Right lobe of liver (tissue), 6 donors: Measurements from ENCODE around the gene HOXD9. TPM values are rescaled to one million over a fixed set of nuclear protein-coding genes. Genes with fewer than 3 reads are reported as not detected.

Experiments used
- ATAC-seq, 4 donors: fragments of 200-7000 bp; cut with Tn5 transposase; one replicate each; pipeline ENCODE4 v1.9.1; 2020; ENCODE audit warnings: mild to moderate bottlenecking in 4 of 4, moderate library complexity in 4 of 4
- DNase-seq, 3 donors: peaks; one replicate each; pipeline ENCODE4 v3.0.0-alpha.2; 2020
- H3K27ac ChIP-seq, 3 donors: fragments of 200-600 bp; one replicate each; pipeline ENCODE4 v1.8.0; 2022
- H3K27me3 ChIP-seq, 2 donors: fragments of 200-600 bp; one replicate each; pipeline ENCODE4 v1.8.0; 2022
- H3K36me3 ChIP-seq, 4 donors: fragments of 200-600 bp; sonication (generic) in 1 of 4; one replicate each; pipeline versions ENCODE4 v1.5.1 to v1.8.0; 2017 to 2022; ENCODE audit warnings: control low read depth in 1 of 4
- H3K4me1 ChIP-seq, 4 donors: fragments of 200-600 bp; sonication (generic) in 1 of 4; one replicate each; pipeline versions ENCODE4 v1.5.1 to v1.8.0; 2017 to 2022; ENCODE audit warnings: control low read depth in 1 of 4
- H3K4me3 ChIP-seq, 3 donors: fragments of 200-600 bp; one replicate each; pipeline ENCODE4 v1.8.0; 2022
- H3K9me3 ChIP-seq, 4 donors: fragments of 200-600 bp; sonication (generic) in 1 of 4; one replicate each; pipeline versions ENCODE4 v1.5.1 to v1.8.0; 2017 to 2022; ENCODE audit warnings: control low read depth in 1 of 4
- CTCF ChIP-seq, 4 donors: fragments of 200-600 bp in 3 of 4; fragments of 450-650 bp in 1 of 4; IDR thresholded peaks; one replicate each; pipeline versions ENCODE4 v1.5.1 to v1.8.0; 2016 to 2022; ENCODE audit warnings: antibody characterized with exemption in 4 of 4, mild to moderate bottlenecking in 2 of 4
- POLR2A ChIP-seq: fragments of 450-650 bp; IDR thresholded peaks from one replicate; pipeline ENCODE4 v1.6.1; 2017; ENCODE audit warnings: antibody characterized with exemption, mild to moderate bottlenecking
- WGBS: methylation state at CpG from one replicate; pipeline ENCODE4 v1.1.6; 2018; ENCODE audit warnings: low coverage, low lambda C conversion rate; ENCODE audit not compliant: insufficient coverage; ENCODE audit errors: missing lambda C conversion rate; 5-methylcytosine and 5-hydroxymethylcytosine counted together
- intact Hi-C, 2 donors: fragments of 100-400 bp; cut with DNase I; formaldehyde crosslinking; loops; one replicate each; pipeline versions ENCODE4 v1.11.2 to v1.14.1; 2022
- total RNA-seq, 6 experiments: library from RNA; depleted of rRNA in 2 of 6; stranded (reverse); fragments of >200 nt in 2 of 6; fragmentation: NEBNext Ultra II Directional in 3 of 6; extraction: Animal tissue kit (Norgen Biotek cat#: 25700) in 3 of 6; gene quantifications; one replicate each; pipeline versions ENCODE4 v1.1.0 to v1.2.4, GENCODE V29; 2016 to 2023
- donor health status: DM: no; HTN: yes; CAD: no.
- donor health status: DM: no; HTN: no; CAD: no.
- donor health status: DM: no; HTN: no; CAD: no.
- donor health status: DM: no; HTN: yes; CAD: no.
- donor health status: DM: no; HTN: yes; CAD: no.

Gene HOXD9
- total RNA-seq, 6 experiments from 2014 or later: 0.25 TPM; not detected in 5

GRCh38 chr2:176112375-176113302 lies 9.9 kb upstream of the HOXD9 start:
- 0% methylated on average over 5 of the region's 40 CpGs for WGBS
- TF ChIP-seq CTCF (IDR thresholded peaks at IDR 0.05): no peak
- no peak for TF ChIP-seq POLR2A
- Histone ChIP-seq H3K27me3 (peaks cover 18 to 93% of the 10 kb centered on the region in 2 donors), H3K36me3 (no peaks in the 10 kb centered on the region), H3K27ac (no peak overlapping the region), H3K4me1 (no peaks in the 10 kb centered on the region), H3K4me3 (no peak overlapping the region), H3K9me3 (no peaks in the 10 kb centered on the region)
- peak in 1 of 4 donors; percentile 10 for ATAC-seq
- intact Hi-C loops: no loop called here
- DNase-seq: no peak

- intact Hi-C loops: no loop called here
- H3K4me3 ChIP-seq: no peak overlapping the region
- no peak overlapping the region for H3K27ac ChIP-seq
- H3K27me3 ChIP-seq: peaks cover 18 to 92% of the 10 kb centered on the region in 2 donors
- TF ChIP-seq POLR2A (no peak), CTCF (IDR thresholded peaks at IDR 0.05) (no peak)
- H3K4me1 ChIP-seq: no peaks in the 10 kb centered on the region
- ATAC-seq (no peak), DNase-seq (no peak)
- 7% methylated on average over 22 of the region's 26 CpGs for WGBS
- H3K36me3 ChIP-seq: no peaks in the 10 kb centered on the region
- H3K9me3 ChIP-seq: no peaks in the 10 kb centered on the region
These were observed 8.2 kb upstream of the HOXD9 start for GRCh38 chr2:176114120-176114929.

- Histone ChIP-seq H3K4me1 (no peaks in the 10 kb centered on the region), H3K27ac (no peak overlapping the region), H3K4me3 (no peak overlapping the region), H3K36me3 (no peaks in the 10 kb centered on the region), H3K27me3 (peaks cover 21 to 91% of the 10 kb centered on the region in 2 donors), H3K9me3 (no peaks in the 10 kb centered on the region)
- intact Hi-C loops: no loop called here
- no peak for TF ChIP-seq CTCF (IDR thresholded peaks at IDR 0.05)
- no peak for TF ChIP-seq POLR2A
- WGBS: 15% methylated on average over 13 of the region's 16 CpGs
- DNase-seq: no peak
- no peak for ATAC-seq
These were observed 7.4 kb upstream of the HOXD9 start for GRCh38 chr2:176114930-176115625.
